ENCODE measurements around the gene AIFM2. TPM values are rescaled to one million over a fixed set of nuclear protein-coding genes. Genes with fewer than 3 reads are reported as not detected.
"Not testable (repeated sequence)": the region's sequence is repeated elsewhere in the genome, so short reads cannot be mapped to it uniquely, and the experiment has no call there.

Gene AIFM2
- total and polyA plus RNA-seq, 11 donors = 12.9 to 31.8 (median 18.1) TPM

DNA sequence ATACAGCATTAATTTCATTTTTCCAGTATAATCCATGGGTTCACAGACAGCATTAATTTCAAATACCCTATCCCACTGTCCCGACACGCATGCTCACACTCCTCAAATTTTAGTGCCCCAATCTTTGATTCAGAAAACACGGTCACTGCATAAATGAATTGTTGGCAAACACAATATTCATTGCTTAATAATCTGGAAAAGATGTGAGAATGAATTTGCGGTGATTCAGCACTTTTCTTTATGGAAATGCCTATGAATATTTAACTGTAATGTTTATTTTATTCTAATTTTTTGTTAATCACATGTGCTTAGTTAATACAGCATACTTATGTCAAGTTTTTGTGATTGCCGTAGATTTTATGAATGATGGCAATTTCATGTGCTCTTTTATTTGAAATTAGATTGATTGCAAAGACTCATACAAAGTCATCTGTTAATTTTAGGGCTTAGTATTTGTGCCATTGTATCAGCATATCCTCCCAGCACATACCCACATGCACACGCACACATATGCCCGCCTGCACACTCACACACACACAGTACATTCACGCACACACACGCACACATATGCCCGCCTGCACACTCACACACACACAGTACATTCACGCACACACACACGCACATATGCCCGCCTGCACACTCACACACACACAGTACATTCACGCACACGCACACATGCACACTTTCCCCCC lies 44.9 kb downstream of the AIFM2 start:
- Histone ChIP-seq H3K4me3 (no peak overlapping the region), H3K27ac (no peak overlapping the region), H3K36me3 (peaks cover 0 to 31% (median 12%) of the 10 kb centered on the region in 9 donors), H3K27me3 (no peaks in the 10 kb centered on the region), H3K4me1 (peaks cover 0 to 3% (median 0%) of the 10 kb centered on the region in 12 donors), H3K9me3 (no peaks in the 10 kb centered on the region)
- WGBS, 4 donors = 89 to 97% (median 94%) methylated on average over 15 of the region's 15 CpGs
- ATAC-seq (no peak), DNase-seq (no peak)
- intact Hi-C loops (cut with DNase I) = no loop called here
- TF ChIP-seq, protein P1, sequence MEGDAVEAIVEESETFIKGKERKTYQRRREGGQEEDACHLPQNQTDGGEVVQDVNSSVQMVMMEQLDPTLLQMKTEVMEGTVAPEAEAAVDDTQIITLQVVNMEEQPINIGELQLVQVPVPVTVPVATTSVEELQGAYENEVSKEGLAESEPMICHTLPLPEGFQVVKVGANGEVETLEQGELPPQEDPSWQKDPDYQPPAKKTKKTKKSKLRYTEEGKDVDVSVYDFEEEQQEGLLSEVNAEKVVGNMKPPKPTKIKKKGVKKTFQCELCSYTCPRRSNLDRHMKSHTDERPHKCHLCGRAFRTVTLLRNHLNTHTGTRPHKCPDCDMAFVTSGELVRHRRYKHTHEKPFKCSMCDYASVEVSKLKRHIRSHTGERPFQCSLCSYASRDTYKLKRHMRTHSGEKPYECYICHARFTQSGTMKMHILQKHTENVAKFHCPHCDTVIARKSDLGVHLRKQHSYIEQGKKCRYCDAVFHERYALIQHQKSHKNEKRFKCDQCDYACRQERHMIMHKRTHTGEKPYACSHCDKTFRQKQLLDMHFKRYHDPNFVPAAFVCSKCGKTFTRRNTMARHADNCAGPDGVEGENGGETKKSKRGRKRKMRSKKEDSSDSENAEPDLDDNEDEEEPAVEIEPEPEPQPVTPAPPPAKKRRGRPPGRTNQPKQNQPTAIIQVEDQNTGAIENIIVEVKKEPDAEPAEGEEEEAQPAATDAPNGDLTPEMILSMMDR (IDR thresholded peaks at IDR 0.05) = no peak
- no peak for TF ChIP-seq POLR2A (IDR thresholded peaks at IDR 0.05)

GRCh38 chr10:70085975-70086613 lies 46.5 kb downstream of the AIFM2 start:
- Histone ChIP-seq H3K4me3 (no peak overlapping the region), H3K4me1 (peaks cover 0 to 3% (median 0%) of the 10 kb centered on the region in 12 donors), H3K36me3 (peaks cover 0 to 14% (median 3%) of the 10 kb centered on the region in 9 donors), H3K27ac (no peak overlapping the region), H3K9me3 (no peaks in the 10 kb centered on the region), H3K27me3 (no peaks in the 10 kb centered on the region)
- no peak for TF ChIP-seq POLR2A (IDR thresholded peaks at IDR 0.05)
- TF ChIP-seq, protein P1 (IDR thresholded peaks at IDR 0.05) = no peak
- DNase-seq = no peak
- ATAC-seq = no peak
- WGBS, 4 donors = 37 to 56% (median 54%) methylated on average over 3 of the region's 3 CpGs
- intact Hi-C loops (cut with DNase I) = no loop called here

DNA sequence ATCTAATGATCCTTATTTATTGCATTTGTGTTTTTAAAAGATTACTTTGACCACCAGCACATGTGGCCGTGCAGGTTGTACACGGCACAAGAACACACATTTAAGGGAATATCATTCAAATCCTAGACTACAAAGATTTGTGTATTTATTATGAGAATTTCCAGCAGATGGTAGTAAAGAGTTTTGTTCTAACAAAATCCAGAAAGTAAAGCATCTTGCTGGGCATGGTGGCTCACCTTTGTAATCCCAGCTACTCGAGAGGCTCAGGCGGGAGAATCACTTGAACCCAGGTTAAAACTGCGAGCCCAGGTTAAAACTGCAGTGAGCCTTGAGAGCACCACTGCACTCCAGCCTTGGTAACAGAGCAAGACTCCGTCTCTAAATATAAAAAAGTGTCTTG lies 48.4 kb downstream of the AIFM2 start:
- TF ChIP-seq, protein P1 (IDR thresholded peaks at IDR 0.05) = no peak
- TF ChIP-seq POLR2A (IDR thresholded peaks at IDR 0.05) = no peak
- ATAC-seq (no peak), DNase-seq (no peak)
- H3K27me3 ChIP-seq = no peaks in the 10 kb centered on the region
- no peak overlapping the region for H3K4me3 ChIP-seq
- no peak overlapping the region for H3K27ac ChIP-seq
- intact Hi-C loops (cut with DNase I) = no loop called here
- 87 to 95% (median 90%) methylated on average over 6 of the region's 6 CpGs for WGBS, 4 donors
- H3K4me1 ChIP-seq = peaks cover 0 to 3% (median 0%) of the 10 kb centered on the region in 12 donors
- no peaks in the 10 kb centered on the region for H3K9me3 ChIP-seq
- H3K36me3 ChIP-seq = no peaks in the 10 kb centered on the region

GRCh38 chr10:70080789-70081188 lies 51.8 kb downstream of the AIFM2 start:
- H3K27ac ChIP-seq; intact Hi-C loops (cut with DNase I): not testable (repeated sequence)

More at GRCh38 chr10:70080789-70081188, 51.8 kb downstream of the AIFM2 start:
- not testable (repeated sequence) for DNase-seq, H3K4me1 ChIP-seq, ATAC-seq, H3K9me3 ChIP-seq, H3K27me3 ChIP-seq, H3K4me3 ChIP-seq
- WGBS, 4 donors = 90 to 96% (median 95%) methylated on average over 2 of the region's 2 CpGs
- peaks cover 0 to 17% (median 3%) of the 10 kb centered on the region in 9 donors for H3K36me3 ChIP-seq

Measured in heart left ventricle (tissue), 16 donors.